GM18858 (cell line): ENCODE measurements around the gene GTF3C1.

ENCODE experiments used
- ATAC-seq: cut with Tn5 transposase; IDR thresholded peaks from one replicate; pipeline ENCODE4 v1.9.1; 2021; ENCODE audit not compliant: unreplicated experiment

GTF3C1 gene

GRCh38 chr16:27522173-27522707 is 27.5 kb downstream of the GTF3C1 start:
- ATAC-seq: no peak

- ATAC-seq: no peak
These were observed 28.6 kb downstream of the GTF3C1 start for GRCh38 chr16:27520982-27521673.

- no peak for ATAC-seq
These were observed 31.5 kb downstream of the GTF3C1 start for GRCh38 chr16:27518226-27518625.

GRCh38 chr16:27517664-27518063 is 32.0 kb downstream of the GTF3C1 start:
- ATAC-seq: no peak

GRCh38 chr16:27516365-27516764 is 33.3 kb downstream of the GTF3C1 start:
- no peak for ATAC-seq

- no peak for ATAC-seq
These were observed 33.8 kb downstream of the GTF3C1 start for GRCh38 chr16:27515874-27516353.

- ATAC-seq: no peak
These were observed 34.9 kb downstream of the GTF3C1 start for GRCh38 chr16:27514806-27515205.

GRCh38 chr16:27511657-27512448 is 37.9 kb downstream of the GTF3C1 start:
- no peak for ATAC-seq

GRCh38 chr16:27508476-27508875 is 41.2 kb downstream of the GTF3C1 start:
- ATAC-seq: no peak

- no peak for ATAC-seq
These were observed 42.9 kb downstream of the GTF3C1 start for GRCh38 chr16:27506771-27507170.

- no peak for ATAC-seq
These were observed 44.1 kb downstream of the GTF3C1 start for GRCh38 chr16:27505297-27506236.

- no peak for ATAC-seq
These were observed 46.1 kb downstream of the GTF3C1 start for GRCh38 chr16:27503662-27504061.

GRCh38 chr16:27500801-27501200 is 48.9 kb downstream of the GTF3C1 start:
- ATAC-seq: no peak

GRCh38 chr16:27499659-27500055 is 50.1 kb downstream of the GTF3C1 start:
- ATAC-seq: no peak

- ATAC-seq: no peak
These were observed 50.6 kb downstream of the GTF3C1 start for GRCh38 chr16:27498916-27499658.

GRCh38 chr16:27498031-27498825 is 51.5 kb downstream of the GTF3C1 start:
- no peak for ATAC-seq

GRCh38 chr16:27495191-27495590 is 54.5 kb downstream of the GTF3C1 start:
- ATAC-seq: no peak

GRCh38 chr16:27492588-27492979 is 57.1 kb downstream of the GTF3C1 start:
- no peak for ATAC-seq

GRCh38 chr16:27491894-27492587 is 57.7 kb downstream of the GTF3C1 start:
- no peak for ATAC-seq
